ENCODE data around the gene CBLN1.

GRCh38 chr16:49305406-49305805 is 23.8 kb upstream of the CBLN1 start:
- no peak for TF ChIP-seq RAD21 (IDR thresholded peaks at IDR 0.05; ENCODE audit: low read depth)
- TF ChIP-seq, protein P1, sequence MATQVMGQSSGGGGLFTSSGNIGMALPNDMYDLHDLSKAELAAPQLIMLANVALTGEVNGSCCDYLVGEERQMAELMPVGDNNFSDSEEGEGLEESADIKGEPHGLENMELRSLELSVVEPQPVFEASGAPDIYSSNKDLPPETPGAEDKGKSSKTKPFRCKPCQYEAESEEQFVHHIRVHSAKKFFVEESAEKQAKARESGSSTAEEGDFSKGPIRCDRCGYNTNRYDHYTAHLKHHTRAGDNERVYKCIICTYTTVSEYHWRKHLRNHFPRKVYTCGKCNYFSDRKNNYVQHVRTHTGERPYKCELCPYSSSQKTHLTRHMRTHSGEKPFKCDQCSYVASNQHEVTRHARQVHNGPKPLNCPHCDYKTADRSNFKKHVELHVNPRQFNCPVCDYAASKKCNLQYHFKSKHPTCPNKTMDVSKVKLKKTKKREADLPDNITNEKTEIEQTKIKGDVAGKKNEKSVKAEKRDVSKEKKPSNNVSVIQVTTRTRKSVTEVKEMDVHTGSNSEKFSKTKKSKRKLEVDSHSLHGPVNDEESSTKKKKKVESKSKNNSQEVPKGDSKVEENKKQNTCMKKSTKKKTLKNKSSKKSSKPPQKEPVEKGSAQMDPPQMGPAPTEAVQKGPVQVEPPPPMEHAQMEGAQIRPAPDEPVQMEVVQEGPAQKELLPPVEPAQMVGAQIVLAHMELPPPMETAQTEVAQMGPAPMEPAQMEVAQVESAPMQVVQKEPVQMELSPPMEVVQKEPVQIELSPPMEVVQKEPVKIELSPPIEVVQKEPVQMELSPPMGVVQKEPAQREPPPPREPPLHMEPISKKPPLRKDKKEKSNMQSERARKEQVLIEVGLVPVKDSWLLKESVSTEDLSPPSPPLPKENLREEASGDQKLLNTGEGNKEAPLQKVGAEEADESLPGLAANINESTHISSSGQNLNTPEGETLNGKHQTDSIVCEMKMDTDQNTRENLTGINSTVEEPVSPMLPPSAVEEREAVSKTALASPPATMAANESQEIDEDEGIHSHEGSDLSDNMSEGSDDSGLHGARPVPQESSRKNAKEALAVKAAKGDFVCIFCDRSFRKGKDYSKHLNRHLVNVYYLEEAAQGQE (IDR thresholded peaks at IDR 0.05; ENCODE audit: low read depth), result no peak
- TF ChIP-seq MAX (IDR thresholded peaks at IDR 0.05), result no peak
- TF ChIP-seq FOXM1 (IDR thresholded peaks at IDR 0.05; ENCODE audit: borderline replicate concordance, low read depth), result no peak
- no peak for TF ChIP-seq TEAD4 (IDR thresholded peaks at IDR 0.05)
- no peak for TF ChIP-seq EP300 (IDR thresholded peaks at IDR 0.05; ENCODE audit: borderline replicate concordance)
- no peak for TF ChIP-seq CREB1 (IDR thresholded peaks at IDR 0.05; ENCODE audit: low read depth)
- no peak for TF ChIP-seq EGR1 (IDR thresholded peaks at IDR 0.05)
- TF ChIP-seq CEBPB (IDR thresholded peaks at IDR 0.05), result no peak

Data from Ishikawa (cell line).